ENCODE measurements around the gene PCOLCE2.

Gene PCOLCE2

GRCh38 chr3:142915636-142916035 lies 26.8 kb upstream of the PCOLCE2 start:
- Histone ChIP-seq H3K9me3 (ENCODE audit: insufficient read depth, low read length) (no peaks in the 10 kb centered on the region), H3K27me3 (ENCODE audit: low read depth, low read length) (no peaks in the 10 kb centered on the region), H3K9ac (ENCODE audit: low read length) (no peak overlapping the region), H2AFZ (ENCODE audit: low read depth, low read length) (no peak overlapping the region), H3K36me3 (replicated peaks; ENCODE audit: low read depth, low read length) (no peaks in the 10 kb centered on the region), H3K27ac (ENCODE audit: low read length) (no peak overlapping the region), H3K4me2 (ENCODE audit: low read length) (no peak overlapping the region), H3K79me2 (ENCODE audit: low read length) (no peaks in the 10 kb centered on the region), H3K4me1 (ENCODE audit: low read length) (no peaks in the 10 kb centered on the region), H3K4me3 (ENCODE audit: low read length) (no peak overlapping the region), H4K20me1 (ENCODE audit: insufficient read depth, low read length) (no peaks in the 10 kb centered on the region)
- TF ChIP-seq CTCF (IDR thresholded peaks at IDR 0.05; ENCODE audit: low read depth, low read length): no peak
- TF ChIP-seq EZH2phosphoT487 (IDR thresholded peaks at IDR 0.05; ENCODE audit: low read depth): no peak

GRCh38 chr3:142914286-142914811 lies 25.5 kb upstream of the PCOLCE2 start:
- no peaks in the 10 kb centered on the region for H3K36me3 ChIP-seq (replicated peaks; ENCODE audit: low read depth, low read length)
- peak overlapping the region; percentile 51 for H2AFZ ChIP-seq (ENCODE audit: low read depth, low read length)
- no peaks in the 10 kb centered on the region for H3K27me3 ChIP-seq (ENCODE audit: low read depth, low read length)
- H3K9me3 ChIP-seq (ENCODE audit: insufficient read depth, low read length): no peaks in the 10 kb centered on the region
- peak overlapping the region; percentile 10 for H3K4me2 ChIP-seq (ENCODE audit: low read length)
- H3K79me2 ChIP-seq (ENCODE audit: low read length): no peaks in the 10 kb centered on the region
- no peaks in the 10 kb centered on the region for H4K20me1 ChIP-seq (ENCODE audit: insufficient read depth, low read length)
- no peak overlapping the region for H3K4me3 ChIP-seq (ENCODE audit: low read length)
- TF ChIP-seq CTCF (IDR thresholded peaks at IDR 0.05; ENCODE audit: low read depth, low read length) (no peak), EZH2phosphoT487 (IDR thresholded peaks at IDR 0.05; ENCODE audit: low read depth) (no peak)
- no peak overlapping the region for H3K27ac ChIP-seq (ENCODE audit: low read length)
- H3K4me1 ChIP-seq (ENCODE audit: low read length): no peaks in the 10 kb centered on the region
- H3K9ac ChIP-seq (ENCODE audit: low read length): no peak overlapping the region

- H3K4me3 ChIP-seq (ENCODE audit: low read length): no peak overlapping the region
- H3K9ac ChIP-seq (ENCODE audit: low read length): no peak overlapping the region
- H3K36me3 ChIP-seq (replicated peaks; ENCODE audit: low read depth, low read length): no peaks in the 10 kb centered on the region
- H3K4me1 ChIP-seq (ENCODE audit: low read length): no peaks in the 10 kb centered on the region
- no peak overlapping the region for H3K27ac ChIP-seq (ENCODE audit: low read length)
- no peak for TF ChIP-seq CTCF (IDR thresholded peaks at IDR 0.05; ENCODE audit: low read depth, low read length)
- no peaks in the 10 kb centered on the region for H4K20me1 ChIP-seq (ENCODE audit: insufficient read depth, low read length)
- no peak overlapping the region for H2AFZ ChIP-seq (ENCODE audit: low read depth, low read length)
- H3K4me2 ChIP-seq (ENCODE audit: low read length): no peak overlapping the region
- no peaks in the 10 kb centered on the region for H3K79me2 ChIP-seq (ENCODE audit: low read length)
- no peaks in the 10 kb centered on the region for H3K27me3 ChIP-seq (ENCODE audit: low read depth, low read length)
- no peaks in the 10 kb centered on the region for H3K9me3 ChIP-seq (ENCODE audit: insufficient read depth, low read length)
Observed at GRCh38 chr3:142913432-142913831, 24.5 kb upstream of the PCOLCE2 start.

GRCh38 chr3:142912402-142913172 lies 23.7 kb upstream of the PCOLCE2 start:
- Histone ChIP-seq H3K4me3 (ENCODE audit: low read length) (no peak overlapping the region), H3K79me2 (ENCODE audit: low read length) (no peaks in the 10 kb centered on the region), H3K9me3 (ENCODE audit: insufficient read depth, low read length) (no peaks in the 10 kb centered on the region), H3K4me1 (ENCODE audit: low read length) (no peaks in the 10 kb centered on the region), H3K36me3 (replicated peaks; ENCODE audit: low read depth, low read length) (no peaks in the 10 kb centered on the region), H3K27me3 (ENCODE audit: low read depth, low read length) (no peaks in the 10 kb centered on the region), H3K27ac (ENCODE audit: low read length) (no peak overlapping the region), H2AFZ (ENCODE audit: low read depth, low read length) (no peak overlapping the region), H3K9ac (ENCODE audit: low read length) (no peak overlapping the region), H4K20me1 (ENCODE audit: insufficient read depth, low read length) (no peaks in the 10 kb centered on the region), H3K4me2 (ENCODE audit: low read length) (no peak overlapping the region)
- TF ChIP-seq CTCF (IDR thresholded peaks at IDR 0.05; ENCODE audit: low read depth, low read length) (no peak), EZH2phosphoT487 (IDR thresholded peaks at IDR 0.05; ENCODE audit: low read depth) (no peak)

Data from OCI-LY3 (cell line).